SU-DHL-6 (cell line): ENCODE measurements around the gene PFN4.

Source experiments
- H2AFZ ChIP-seq: fragments of 200-600 bp; sonication (generic); 2 replicates; pipeline ENCODE4 v1.6.1; 2014; ENCODE audit warnings: low read depth, mild to moderate bottlenecking, moderate library complexity, mixed read lengths, antibody characterized with exemption, low read length; ENCODE audit not compliant: severe bottlenecking
- H3F3A ChIP-seq: fragments of 200-600 bp; shearing (Covaris generic); 2 replicates; pipeline ENCODE4 v1.6.0; 2016; ENCODE audit warnings: antibody characterized with exemption, mild to moderate bottlenecking; ENCODE audit not compliant: insufficient read depth
- H3K27ac ChIP-seq: fragments of 200-600 bp; sonication (generic); 2 replicates; pipeline ENCODE4 v1.5.1; 2016; ENCODE audit warnings: low read depth, mild to moderate bottlenecking, low read length, moderate library complexity, mixed read lengths
- H3K27me3 ChIP-seq: fragments of 200-600 bp; sonication (generic), shearing (Covaris generic); 2 replicates; pipeline ENCODE4 v1.6.0; 2014; ENCODE audit warnings: mild to moderate bottlenecking, low read length
- H3K36me3 ChIP-seq: fragments of 200-600 bp; sonication (generic); 2 replicates; pipeline ENCODE4 v1.6.1; 2014; ENCODE audit warnings: mild to moderate bottlenecking, low read length, mixed read lengths
- H3K4me2 ChIP-seq: fragments of 300-600, 200-600 bp; shearing (Covaris generic), sonication (generic); 2 replicates; pipeline ENCODE4 v1.6.0; 2014; ENCODE audit warnings: low read length, low read depth, mild to moderate bottlenecking; ENCODE audit not compliant: poor library complexity, severe bottlenecking
- H3K4me3 ChIP-seq: fragments of 200-600 bp; sonication (generic); 2 replicates; pipeline ENCODE4 v1.5.1; 2014; ENCODE audit warnings: antibody characterized with exemption, low read length, mild to moderate bottlenecking, mixed read lengths; ENCODE audit not compliant: insufficient read depth, poor library complexity, severe bottlenecking
- H3K79me2 ChIP-seq: fragments of 200-600 bp; sonication (generic); 2 replicates; pipeline ENCODE4 v1.6.1; 2014; ENCODE audit warnings: mild to moderate bottlenecking, low read length, moderate library complexity; ENCODE audit not compliant: insufficient read depth
- H3K9ac ChIP-seq: fragments of 200-600 bp; sonication (generic); 2 replicates; pipeline ENCODE4 v1.7.0; 2014; ENCODE audit warnings: mild to moderate bottlenecking, low read length
- H3K9me2 ChIP-seq: fragments of 200-600 bp; sonication (generic); replicated peaks from 2 replicates; pipeline ENCODE4 v1.6.1; 2014; ENCODE audit warnings: low read length; ENCODE audit not compliant: insufficient read depth
- H3K9me3 ChIP-seq: fragments of 200-600 bp; sonication (generic); 2 replicates; pipeline ENCODE4 v1.6.1; 2014; ENCODE audit warnings: low read length, mixed read lengths; ENCODE audit not compliant: insufficient read depth
- H4K20me1 ChIP-seq: fragments of 200-600 bp; sonication (generic); 2 replicates; pipeline ENCODE4 v1.6.1; 2014; ENCODE audit warnings: low read depth, mild to moderate bottlenecking, antibody characterized with exemption, low read length, moderate library complexity, mixed read lengths
- EZH2phosphoT487 ChIP-seq: fragments of 200-600 bp; sonication (generic), shearing (Covaris generic); conservative IDR thresholded peaks from 2 replicates; pipeline ENCODE4 v1.6.1; 2018; ENCODE audit warnings: mild to moderate bottlenecking, antibody characterized with exemption, low read length, moderate library complexity, mixed read lengths
- TF ChIP-seq, protein P1 (sequence below): fragments of 200-600 bp; sonication (generic); IDR thresholded peaks from one replicate; pipeline ENCODE4 v1.5.1; 2017; ENCODE audit warnings: antibody characterized with exemption, mild to moderate bottlenecking, low read length, moderate library complexity; ENCODE audit not compliant: insufficient read depth, poor library complexity, severe bottlenecking

Gene PFN4

DNA sequence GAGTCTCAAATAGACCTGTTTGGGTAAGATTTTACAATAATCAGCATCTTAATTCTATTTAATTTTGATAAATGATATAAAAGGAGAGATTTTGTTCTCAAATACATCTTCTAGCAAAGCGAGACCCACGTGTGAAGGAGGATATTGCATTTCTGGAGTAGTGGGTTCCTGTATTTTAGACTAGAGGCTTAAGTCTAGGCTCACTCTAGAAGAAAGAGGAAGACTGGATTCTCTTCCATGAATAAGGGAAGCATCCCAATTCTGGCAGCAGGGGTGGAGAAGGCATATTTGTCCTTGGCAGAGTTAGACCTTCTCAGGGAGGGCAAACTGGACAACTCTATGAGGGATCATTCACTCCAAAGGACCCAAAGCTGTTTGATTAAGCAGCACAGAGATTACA lies 40.5 kb upstream of the PFN4 start:
- Histone ChIP-seq H3K36me3 (no peaks in the 10 kb centered on the region), H3F3A (no peaks in the 10 kb centered on the region), H3K27ac (no peak overlapping the region), H4K20me1 (no peaks in the 10 kb centered on the region), H3K9ac (no peak overlapping the region), H3K9me3 (no peaks in the 10 kb centered on the region), H2AFZ (no peak overlapping the region), H3K4me3 (no peak overlapping the region), H3K27me3 (no peaks in the 10 kb centered on the region), H3K79me2 (no peaks in the 10 kb centered on the region), H3K4me2 (no peak overlapping the region), H3K9me2 (no peaks in the 10 kb centered on the region)
- TF ChIP-seq EZH2phosphoT487 = no peak
- TF ChIP-seq, protein P1, sequence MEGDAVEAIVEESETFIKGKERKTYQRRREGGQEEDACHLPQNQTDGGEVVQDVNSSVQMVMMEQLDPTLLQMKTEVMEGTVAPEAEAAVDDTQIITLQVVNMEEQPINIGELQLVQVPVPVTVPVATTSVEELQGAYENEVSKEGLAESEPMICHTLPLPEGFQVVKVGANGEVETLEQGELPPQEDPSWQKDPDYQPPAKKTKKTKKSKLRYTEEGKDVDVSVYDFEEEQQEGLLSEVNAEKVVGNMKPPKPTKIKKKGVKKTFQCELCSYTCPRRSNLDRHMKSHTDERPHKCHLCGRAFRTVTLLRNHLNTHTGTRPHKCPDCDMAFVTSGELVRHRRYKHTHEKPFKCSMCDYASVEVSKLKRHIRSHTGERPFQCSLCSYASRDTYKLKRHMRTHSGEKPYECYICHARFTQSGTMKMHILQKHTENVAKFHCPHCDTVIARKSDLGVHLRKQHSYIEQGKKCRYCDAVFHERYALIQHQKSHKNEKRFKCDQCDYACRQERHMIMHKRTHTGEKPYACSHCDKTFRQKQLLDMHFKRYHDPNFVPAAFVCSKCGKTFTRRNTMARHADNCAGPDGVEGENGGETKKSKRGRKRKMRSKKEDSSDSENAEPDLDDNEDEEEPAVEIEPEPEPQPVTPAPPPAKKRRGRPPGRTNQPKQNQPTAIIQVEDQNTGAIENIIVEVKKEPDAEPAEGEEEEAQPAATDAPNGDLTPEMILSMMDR = no peak

DNA sequence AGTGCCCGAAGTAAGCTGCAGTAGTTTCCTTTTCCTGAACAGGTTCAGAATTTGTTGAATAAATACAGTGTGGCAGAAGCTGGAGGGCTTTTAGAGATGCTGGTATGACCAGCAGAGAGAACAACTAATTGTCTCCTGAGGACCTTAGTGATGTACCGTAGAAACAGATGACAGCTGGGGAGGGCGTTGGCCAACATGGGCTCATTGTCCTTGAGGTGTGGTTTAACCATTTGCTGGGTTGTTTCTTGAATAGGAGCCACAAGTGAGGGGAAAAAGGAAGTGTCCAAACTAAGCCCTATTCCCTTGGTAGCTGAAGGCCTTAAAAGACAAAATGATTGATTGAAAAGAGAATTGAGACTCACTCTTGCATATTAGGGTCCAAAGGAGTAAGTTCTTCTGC lies 40.1 kb upstream of the PFN4 start:
- no peaks in the 10 kb centered on the region for H3K9me2 ChIP-seq
- no peaks in the 10 kb centered on the region for H3F3A ChIP-seq
- H3K27ac ChIP-seq = no peak overlapping the region
- TF ChIP-seq EZH2phosphoT487 = no peak
- TF ChIP-seq, protein P1 = no peak
- H3K9me3 ChIP-seq = no peaks in the 10 kb centered on the region
- no peak overlapping the region for H2AFZ ChIP-seq
- H3K4me2 ChIP-seq = no peak overlapping the region
- no peak overlapping the region for H3K4me3 ChIP-seq
- H3K36me3 ChIP-seq = no peaks in the 10 kb centered on the region
- H3K27me3 ChIP-seq = no peaks in the 10 kb centered on the region
- H4K20me1 ChIP-seq = no peaks in the 10 kb centered on the region
- no peak overlapping the region for H3K9ac ChIP-seq
- no peaks in the 10 kb centered on the region for H3K79me2 ChIP-seq

DNA sequence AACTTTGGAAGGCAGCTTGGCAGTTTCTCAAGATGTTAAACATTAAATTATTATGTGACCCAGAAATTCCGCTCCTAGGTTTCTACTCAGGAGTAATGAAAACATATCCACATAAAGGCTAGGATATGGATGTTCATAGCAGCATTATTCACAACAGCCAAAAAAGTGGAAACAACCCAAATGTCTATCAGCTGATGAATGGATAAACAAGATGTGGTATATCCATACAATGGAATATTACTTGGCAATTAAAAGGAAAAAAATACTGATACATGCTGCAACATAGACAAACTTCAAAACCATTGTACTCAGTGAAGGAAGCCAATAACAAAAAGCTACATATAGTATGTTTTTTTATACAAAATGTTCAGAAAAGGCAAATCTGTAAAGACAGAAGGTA lies 39.4 kb upstream of the PFN4 start:
- no peak for TF ChIP-seq EZH2phosphoT487
- Histone ChIP-seq H3K9ac (no peak overlapping the region), H3K27ac (no peak overlapping the region), H3K27me3 (no peaks in the 10 kb centered on the region), H2AFZ (no peak overlapping the region), H3F3A (no peaks in the 10 kb centered on the region), H4K20me1 (no peaks in the 10 kb centered on the region), H3K9me2 (no peaks in the 10 kb centered on the region), H3K9me3 (no peaks in the 10 kb centered on the region), H3K79me2 (no peaks in the 10 kb centered on the region), H3K4me2 (no peak overlapping the region), H3K36me3 (no peaks in the 10 kb centered on the region), H3K4me3 (no peak overlapping the region)

DNA sequence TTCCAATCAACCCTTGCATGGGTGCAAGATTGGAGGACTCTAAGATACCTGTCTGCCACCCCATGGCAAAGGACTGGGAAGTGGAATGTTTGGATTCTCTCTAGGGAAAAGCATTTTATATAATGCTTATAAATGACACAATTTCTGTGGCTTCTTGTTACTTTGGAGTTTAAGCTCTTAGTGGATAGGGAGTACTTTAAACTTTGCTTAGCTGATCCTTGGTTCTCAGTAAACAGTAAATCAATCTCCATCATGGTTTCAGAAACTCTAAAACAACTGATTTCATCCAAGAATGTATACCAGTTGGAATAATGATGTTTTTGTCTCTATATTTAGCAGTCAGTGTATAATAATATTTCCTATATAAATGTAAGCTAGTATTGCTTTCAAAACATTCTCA lies 37.6 kb upstream of the PFN4 start:
- Histone ChIP-seq H3F3A (no peaks in the 10 kb centered on the region), H3K27me3 (no peaks in the 10 kb centered on the region), H3K4me2 (no peak overlapping the region), H3K9me2 (no peaks in the 10 kb centered on the region), H3K27ac (no peak overlapping the region), H4K20me1 (no peaks in the 10 kb centered on the region), H3K36me3 (no peaks in the 10 kb centered on the region), H3K4me3 (no peak overlapping the region), H3K9me3 (no peaks in the 10 kb centered on the region), H3K9ac (no peak overlapping the region), H3K79me2 (no peaks in the 10 kb centered on the region), H2AFZ (no peak overlapping the region)
- TF ChIP-seq, protein P1 = no peak
- no peak for TF ChIP-seq EZH2phosphoT487
